Gastrocnemius medialis (tissue), 4 donors: ENCODE measurements around the gene BCL2.

Experiments
- POLR2A ChIP-seq, 2 donors: fragments of 450-650 bp; IDR thresholded peaks; one replicate each; pipeline ENCODE4 v1.6.1; 2017; ENCODE audit warnings: antibody characterized with exemption in 2 of 2, mild to moderate bottlenecking in 2 of 2, moderate library complexity in 2 of 2
- TF ChIP-seq, protein P1 (sequence below), 5 experiments: fragments of 450-650 bp in 3 of 5; fragments of 200-600 bp in 2 of 5; sonication (generic) in 2 of 5; IDR thresholded peaks in 4 of 5; conservative IDR thresholded peaks in 1 of 5; 1 replicate in 4 of 5; 2 replicates in 1 of 5; pipeline ENCODE4 v1.5.1; 2016 to 2019; ENCODE audit warnings: antibody characterized with exemption in 5 of 5, mild to moderate bottlenecking in 3 of 5, moderate library complexity in 3 of 5

DNA sequence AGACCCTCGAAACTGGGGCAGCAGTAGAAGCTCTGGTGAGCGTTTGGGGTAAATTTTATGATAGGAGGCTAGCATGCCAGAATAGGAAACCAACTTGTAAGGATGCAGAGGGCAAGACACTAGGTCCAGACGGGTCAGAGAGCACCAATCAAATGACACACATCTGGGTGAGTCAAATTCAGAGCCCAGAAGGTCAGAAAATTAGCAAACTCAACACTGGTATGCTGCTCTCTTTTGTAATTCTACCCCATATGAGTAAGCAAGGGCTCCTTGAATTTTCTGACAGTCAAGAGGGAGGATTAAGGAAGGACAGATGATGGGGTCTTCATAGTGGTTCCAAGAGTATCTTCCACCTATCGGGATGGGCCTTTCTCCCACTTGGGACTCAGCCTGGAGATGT is 209.8 kb downstream of the BCL2 start:
- TF ChIP-seq, protein P1, sequence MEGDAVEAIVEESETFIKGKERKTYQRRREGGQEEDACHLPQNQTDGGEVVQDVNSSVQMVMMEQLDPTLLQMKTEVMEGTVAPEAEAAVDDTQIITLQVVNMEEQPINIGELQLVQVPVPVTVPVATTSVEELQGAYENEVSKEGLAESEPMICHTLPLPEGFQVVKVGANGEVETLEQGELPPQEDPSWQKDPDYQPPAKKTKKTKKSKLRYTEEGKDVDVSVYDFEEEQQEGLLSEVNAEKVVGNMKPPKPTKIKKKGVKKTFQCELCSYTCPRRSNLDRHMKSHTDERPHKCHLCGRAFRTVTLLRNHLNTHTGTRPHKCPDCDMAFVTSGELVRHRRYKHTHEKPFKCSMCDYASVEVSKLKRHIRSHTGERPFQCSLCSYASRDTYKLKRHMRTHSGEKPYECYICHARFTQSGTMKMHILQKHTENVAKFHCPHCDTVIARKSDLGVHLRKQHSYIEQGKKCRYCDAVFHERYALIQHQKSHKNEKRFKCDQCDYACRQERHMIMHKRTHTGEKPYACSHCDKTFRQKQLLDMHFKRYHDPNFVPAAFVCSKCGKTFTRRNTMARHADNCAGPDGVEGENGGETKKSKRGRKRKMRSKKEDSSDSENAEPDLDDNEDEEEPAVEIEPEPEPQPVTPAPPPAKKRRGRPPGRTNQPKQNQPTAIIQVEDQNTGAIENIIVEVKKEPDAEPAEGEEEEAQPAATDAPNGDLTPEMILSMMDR (IDR thresholded peaks at IDR 0.05 in 4 of 5, conservative IDR thresholded peaks at IDR 0.05 in 1 of 5) = no peak
- no peak for TF ChIP-seq POLR2A (IDR thresholded peaks at IDR 0.05)
